Measurements from ENCODE around the gene DCAF8. TPM values are rescaled to one million over a fixed set of nuclear protein-coding genes. Genes with fewer than 3 reads are reported as not detected.

Gene DCAF8
- total RNA-seq, 1 experiment from 2014 or later, result 143 TPM

DNA sequence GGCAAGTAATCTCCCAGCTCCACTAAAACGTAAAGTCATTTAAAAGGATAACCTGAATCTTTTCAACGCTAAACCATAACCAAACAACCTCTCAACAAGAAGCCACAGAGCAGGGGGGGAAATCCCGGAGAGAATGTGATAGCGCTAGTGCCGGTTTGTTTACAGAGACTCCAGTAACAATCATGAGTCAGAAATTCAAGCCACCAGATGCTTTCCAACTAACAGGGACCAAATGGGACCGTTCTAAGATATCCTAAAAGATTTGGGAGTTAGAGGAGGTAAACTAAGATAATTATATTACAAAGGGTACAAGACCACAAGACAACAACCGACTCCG is 825 bp downstream of the DCAF8 start:
- Mint-ChIP-seq H3K27ac (peak overlapping the region; percentile 99), H3K4me1 (peaks cover 32% of the 10 kb centered on the region), H3K9me3 (no peaks in the 10 kb centered on the region), H3K27me3 (ENCODE audit: low read depth) (peaks cover 5% of the 10 kb centered on the region; the same call in 1 of the 2 replicates), H3K36me3 (peaks cover 6% of the 10 kb centered on the region), H3K4me3 (peak overlapping the region; percentile 98)
- TF ChIP-seq, protein P1, sequence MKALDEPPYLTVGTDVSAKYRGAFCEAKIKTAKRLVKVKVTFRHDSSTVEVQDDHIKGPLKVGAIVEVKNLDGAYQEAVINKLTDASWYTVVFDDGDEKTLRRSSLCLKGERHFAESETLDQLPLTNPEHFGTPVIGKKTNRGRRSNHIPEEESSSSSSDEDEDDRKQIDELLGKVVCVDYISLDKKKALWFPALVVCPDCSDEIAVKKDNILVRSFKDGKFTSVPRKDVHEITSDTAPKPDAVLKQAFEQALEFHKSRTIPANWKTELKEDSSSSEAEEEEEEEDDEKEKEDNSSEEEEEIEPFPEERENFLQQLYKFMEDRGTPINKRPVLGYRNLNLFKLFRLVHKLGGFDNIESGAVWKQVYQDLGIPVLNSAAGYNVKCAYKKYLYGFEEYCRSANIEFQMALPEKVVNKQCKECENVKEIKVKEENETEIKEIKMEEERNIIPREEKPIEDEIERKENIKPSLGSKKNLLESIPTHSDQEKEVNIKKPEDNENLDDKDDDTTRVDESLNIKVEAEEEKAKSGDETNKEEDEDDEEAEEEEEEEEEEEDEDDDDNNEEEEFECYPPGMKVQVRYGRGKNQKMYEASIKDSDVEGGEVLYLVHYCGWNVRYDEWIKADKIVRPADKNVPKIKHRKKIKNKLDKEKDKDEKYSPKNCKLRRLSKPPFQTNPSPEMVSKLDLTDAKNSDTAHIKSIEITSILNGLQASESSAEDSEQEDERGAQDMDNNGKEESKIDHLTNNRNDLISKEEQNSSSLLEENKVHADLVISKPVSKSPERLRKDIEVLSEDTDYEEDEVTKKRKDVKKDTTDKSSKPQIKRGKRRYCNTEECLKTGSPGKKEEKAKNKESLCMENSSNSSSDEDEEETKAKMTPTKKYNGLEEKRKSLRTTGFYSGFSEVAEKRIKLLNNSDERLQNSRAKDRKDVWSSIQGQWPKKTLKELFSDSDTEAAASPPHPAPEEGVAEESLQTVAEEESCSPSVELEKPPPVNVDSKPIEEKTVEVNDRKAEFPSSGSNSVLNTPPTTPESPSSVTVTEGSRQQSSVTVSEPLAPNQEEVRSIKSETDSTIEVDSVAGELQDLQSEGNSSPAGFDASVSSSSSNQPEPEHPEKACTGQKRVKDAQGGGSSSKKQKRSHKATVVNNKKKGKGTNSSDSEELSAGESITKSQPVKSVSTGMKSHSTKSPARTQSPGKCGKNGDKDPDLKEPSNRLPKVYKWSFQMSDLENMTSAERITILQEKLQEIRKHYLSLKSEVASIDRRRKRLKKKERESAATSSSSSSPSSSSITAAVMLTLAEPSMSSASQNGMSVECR (CRISPR knock-in tag; IDR thresholded peaks at IDR 0.05; ENCODE audit: borderline replicate concordance), result 0 out of 2 replicates have a peak, but pooled peaks have one; percentile 5
- no peak for TF ChIP-seq JAZF1 (CRISPR knock-in tag; IDR thresholded peaks at IDR 0.05)
- DNase-seq (ENCODE audit: low spot score) (no peak), ATAC-seq (peak; percentile 4)
- POLR2A ChIA-PET, result interaction anchor here (0.5 to 1.8 kb wide), 5 partner anchors 10 to 163 kb away, joined by 3 to 12 read pairs (median 3); partner anchors contain the start of genes IGSF8 and PEX19
- CTCF ChIA-PET, result interaction anchor here (1.4 to 8.9 kb wide), 6 partner anchors 10 to 115 kb away, joined by 4 to 60 read pairs (median 11); no protein-coding TSS in a partner anchor

DNA sequence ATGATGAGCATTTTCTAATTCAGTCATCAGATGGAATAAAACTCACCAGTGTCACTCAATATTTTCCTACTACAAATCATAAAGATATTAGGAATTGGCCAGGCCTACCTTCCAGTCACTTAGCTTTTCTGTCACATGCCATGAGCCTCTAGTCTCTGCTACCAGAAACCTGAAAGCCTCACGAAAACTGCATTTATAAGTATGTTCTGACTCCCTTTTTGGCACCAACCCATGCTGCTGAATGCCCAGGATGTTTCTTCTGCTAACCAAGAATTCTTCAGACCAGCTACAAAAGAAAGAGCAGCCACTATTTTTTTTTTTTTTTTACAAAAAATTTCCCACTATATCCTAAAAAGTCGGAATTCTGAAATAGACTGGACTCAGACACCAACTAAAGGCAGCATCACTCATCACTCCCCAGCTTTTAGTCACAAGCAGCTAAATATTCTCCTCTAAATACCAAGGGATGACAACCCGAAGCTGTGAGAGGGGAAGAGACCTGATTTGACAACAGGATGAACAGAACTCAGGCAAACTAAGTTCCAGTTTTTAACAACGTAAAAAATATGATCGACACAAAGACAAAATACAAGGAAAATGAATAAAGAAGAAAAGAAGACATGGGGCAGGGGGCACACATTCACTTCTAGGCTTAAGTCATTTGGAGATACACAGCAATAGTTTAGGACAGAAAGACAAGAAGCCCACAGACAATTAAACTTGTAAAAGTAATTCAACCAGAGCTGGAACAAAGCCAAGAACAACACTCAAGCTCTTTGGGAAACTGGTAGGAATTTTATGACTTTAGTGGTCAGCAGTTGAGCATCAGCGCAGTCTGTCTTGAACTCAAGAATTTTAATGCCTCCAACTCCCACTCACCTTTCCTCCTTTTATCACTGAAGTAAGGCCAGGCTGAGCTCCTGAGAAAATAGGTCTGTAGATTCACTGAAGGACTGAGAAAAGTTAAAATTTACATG is 1.7 kb downstream of the DCAF8 start:
- no peak for TF ChIP-seq TEAD4 (CRISPR knock-in tag; IDR thresholded peaks at IDR 0.05)
- no peak for TF ChIP-seq ZNF416 (CRISPR knock-in tag; IDR thresholded peaks at IDR 0.05)
- no peak for TF ChIP-seq HMGA2 (CRISPR knock-in tag; IDR thresholded peaks at IDR 0.05)
- no peak for TF ChIP-seq OVOL2 (CRISPR knock-in tag; IDR thresholded peaks at IDR 0.05; ENCODE audit: borderline replicate concordance)
- TF ChIP-seq, protein P2, sequence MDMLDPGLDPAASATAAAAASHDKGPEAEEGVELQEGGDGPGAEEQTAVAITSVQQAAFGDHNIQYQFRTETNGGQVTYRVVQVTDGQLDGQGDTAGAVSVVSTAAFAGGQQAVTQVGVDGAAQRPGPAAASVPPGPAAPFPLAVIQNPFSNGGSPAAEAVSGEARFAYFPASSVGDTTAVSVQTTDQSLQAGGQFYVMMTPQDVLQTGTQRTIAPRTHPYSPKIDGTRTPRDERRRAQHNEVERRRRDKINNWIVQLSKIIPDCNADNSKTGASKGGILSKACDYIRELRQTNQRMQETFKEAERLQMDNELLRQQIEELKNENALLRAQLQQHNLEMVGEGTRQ (CRISPR knock-in tag; IDR thresholded peaks at IDR 0.05), result no peak
- TF ChIP-seq, protein P3, sequence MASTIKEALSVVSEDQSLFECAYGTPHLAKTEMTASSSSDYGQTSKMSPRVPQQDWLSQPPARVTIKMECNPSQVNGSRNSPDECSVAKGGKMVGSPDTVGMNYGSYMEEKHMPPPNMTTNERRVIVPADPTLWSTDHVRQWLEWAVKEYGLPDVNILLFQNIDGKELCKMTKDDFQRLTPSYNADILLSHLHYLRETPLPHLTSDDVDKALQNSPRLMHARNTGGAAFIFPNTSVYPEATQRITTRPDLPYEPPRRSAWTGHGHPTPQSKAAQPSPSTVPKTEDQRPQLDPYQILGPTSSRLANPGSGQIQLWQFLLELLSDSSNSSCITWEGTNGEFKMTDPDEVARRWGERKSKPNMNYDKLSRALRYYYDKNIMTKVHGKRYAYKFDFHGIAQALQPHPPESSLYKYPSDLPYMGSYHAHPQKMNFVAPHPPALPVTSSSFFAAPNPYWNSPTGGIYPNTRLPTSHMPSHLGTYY (CRISPR knock-in tag; IDR thresholded peaks at IDR 0.05), result no peak
- TF ChIP-seq, protein P4, sequence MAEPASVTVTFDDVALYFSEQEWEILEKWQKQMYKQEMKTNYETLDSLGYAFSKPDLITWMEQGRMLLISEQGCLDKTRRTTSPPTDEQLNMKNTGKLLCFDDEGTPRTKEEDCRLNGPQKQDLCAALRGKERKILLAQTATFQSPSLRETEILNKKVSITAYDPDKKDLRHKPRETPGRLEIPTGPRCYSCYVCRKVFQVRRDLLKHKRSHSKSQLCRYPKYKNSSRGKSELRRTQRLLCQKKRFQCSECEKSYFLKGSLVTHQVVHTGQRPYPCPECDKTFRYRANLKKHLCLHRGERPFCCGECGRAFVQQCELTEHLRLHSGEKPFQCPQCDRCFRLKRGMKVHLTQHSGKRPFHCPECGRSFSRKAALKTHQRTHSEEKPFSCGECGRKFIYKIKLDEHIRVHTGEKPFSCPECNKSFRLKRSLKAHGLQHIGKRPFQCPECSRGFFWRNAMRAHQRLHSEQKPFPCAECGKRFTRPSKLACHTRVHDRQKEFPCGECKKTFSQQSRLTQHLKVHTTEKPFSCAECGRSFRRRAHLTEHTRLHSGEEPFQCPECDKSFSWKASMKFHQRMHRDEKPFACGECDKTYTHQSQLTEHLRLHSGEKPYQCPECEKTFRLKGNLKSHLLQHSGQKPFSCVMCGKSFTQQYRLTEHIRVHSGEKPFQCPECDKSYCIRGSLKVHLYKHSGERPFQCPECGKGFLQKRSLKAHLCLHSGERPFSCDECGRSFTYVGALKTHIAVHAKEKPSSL (CRISPR knock-in tag; conservative IDR thresholded peaks at IDR 0.05), result no peak
- Mint-ChIP-seq H3K36me3 (peaks cover 6% of the 10 kb centered on the region), H3K4me1 (peaks cover 32% of the 10 kb centered on the region), H3K4me3 (peak overlapping the region; percentile 98), H3K27me3 (ENCODE audit: low read depth) (peaks cover 5% of the 10 kb centered on the region; the same call in 1 of the 2 replicates), H3K9me3 (no peaks in the 10 kb centered on the region), H3K27ac (peak overlapping the region; percentile 99)
- DNase-seq (ENCODE audit: low spot score) (no peak), ATAC-seq (no peak)
- POLR2A ChIA-PET, result interaction anchor here (1.2 to 1.8 kb wide), 2 partner anchors 9 to 162 kb away, joined by 3 to 6 read pairs; partner anchors contain the start of gene IGSF8
- CTCF ChIA-PET, result interaction anchor here (0.7 to 8.9 kb wide), 6 partner anchors 9 to 182 kb away, joined by 3 to 60 read pairs (median 11); no protein-coding TSS in a partner anchor

Data from WTC11 (cell line).